ENCODE results near the gene AKAP6.

The AKAP6 gene

GRCh38 chr14:32430326-32430725 is 101.2 kb downstream of the AKAP6 start:
- H3K27ac ChIP-seq = no peak overlapping the region

GRCh38 chr14:32432813-32433538 is 103.9 kb downstream of the AKAP6 start:
- H3K27ac ChIP-seq = no peak overlapping the region
- TF ChIP-seq, protein P1, sequence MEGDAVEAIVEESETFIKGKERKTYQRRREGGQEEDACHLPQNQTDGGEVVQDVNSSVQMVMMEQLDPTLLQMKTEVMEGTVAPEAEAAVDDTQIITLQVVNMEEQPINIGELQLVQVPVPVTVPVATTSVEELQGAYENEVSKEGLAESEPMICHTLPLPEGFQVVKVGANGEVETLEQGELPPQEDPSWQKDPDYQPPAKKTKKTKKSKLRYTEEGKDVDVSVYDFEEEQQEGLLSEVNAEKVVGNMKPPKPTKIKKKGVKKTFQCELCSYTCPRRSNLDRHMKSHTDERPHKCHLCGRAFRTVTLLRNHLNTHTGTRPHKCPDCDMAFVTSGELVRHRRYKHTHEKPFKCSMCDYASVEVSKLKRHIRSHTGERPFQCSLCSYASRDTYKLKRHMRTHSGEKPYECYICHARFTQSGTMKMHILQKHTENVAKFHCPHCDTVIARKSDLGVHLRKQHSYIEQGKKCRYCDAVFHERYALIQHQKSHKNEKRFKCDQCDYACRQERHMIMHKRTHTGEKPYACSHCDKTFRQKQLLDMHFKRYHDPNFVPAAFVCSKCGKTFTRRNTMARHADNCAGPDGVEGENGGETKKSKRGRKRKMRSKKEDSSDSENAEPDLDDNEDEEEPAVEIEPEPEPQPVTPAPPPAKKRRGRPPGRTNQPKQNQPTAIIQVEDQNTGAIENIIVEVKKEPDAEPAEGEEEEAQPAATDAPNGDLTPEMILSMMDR (conservative IDR thresholded peaks at IDR 0.05) = no peak
- TF ChIP-seq ZFX (IDR thresholded peaks at IDR 0.05) = no peak

More at GRCh38 chr14:32430326-32430725, 101.2 kb downstream of the AKAP6 start:
- TF ChIP-seq, protein P1 (conservative IDR thresholded peaks at IDR 0.05) = no peak
- no peak for TF ChIP-seq ZFX (IDR thresholded peaks at IDR 0.05)

- TF ChIP-seq, protein P1 (conservative IDR thresholded peaks at IDR 0.05) = no peak
- TF ChIP-seq ZFX (IDR thresholded peaks at IDR 0.05) = no peak
- no peak overlapping the region for H3K27ac ChIP-seq
Observed at GRCh38 chr14:32434180-32434579, 105.1 kb downstream of the AKAP6 start.

GRCh38 chr14:32434880-32435279 is 105.8 kb downstream of the AKAP6 start:
- no peak for TF ChIP-seq ZFX (IDR thresholded peaks at IDR 0.05)
- TF ChIP-seq, protein P1 (conservative IDR thresholded peaks at IDR 0.05) = no peak
- H3K27ac ChIP-seq = no peak overlapping the region

DNA sequence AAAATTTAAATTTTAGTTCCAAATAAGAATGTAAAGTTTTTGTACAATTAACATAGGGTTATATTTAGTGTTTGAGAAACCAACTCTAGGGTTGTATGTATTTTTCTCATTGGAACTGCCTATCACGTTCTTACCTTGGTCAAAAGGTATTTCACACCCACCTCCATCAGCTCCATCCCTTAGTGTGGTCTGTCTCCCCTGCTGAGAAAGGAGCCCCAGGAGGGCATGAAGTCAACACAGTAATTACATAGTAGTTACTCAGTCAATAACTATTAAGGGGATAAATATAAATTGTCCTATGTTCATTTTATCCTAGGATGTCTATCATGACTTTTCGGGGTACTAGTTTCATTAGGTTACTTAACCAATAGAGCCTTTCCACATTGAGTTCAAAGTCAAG is 106.3 kb downstream of the AKAP6 start:
- no peak for TF ChIP-seq ZFX (IDR thresholded peaks at IDR 0.05)
- TF ChIP-seq, protein P1 (conservative IDR thresholded peaks at IDR 0.05) = no peak
- no peak overlapping the region for H3K27ac ChIP-seq

- no peak overlapping the region for H3K27ac ChIP-seq
- TF ChIP-seq, protein P1 (conservative IDR thresholded peaks at IDR 0.05) = no peak
- no peak for TF ChIP-seq ZFX (IDR thresholded peaks at IDR 0.05)
Observed at GRCh38 chr14:32436993-32437392, 107.9 kb downstream of the AKAP6 start.

- H3K27ac ChIP-seq = no peak overlapping the region
- TF ChIP-seq, protein P1 (conservative IDR thresholded peaks at IDR 0.05) = no peak
- TF ChIP-seq ZFX (IDR thresholded peaks at IDR 0.05) = no peak
Observed at GRCh38 chr14:32438517-32438916, 109.4 kb downstream of the AKAP6 start.
